ENCODE measurements around the gene CEACAM6.

DNA sequence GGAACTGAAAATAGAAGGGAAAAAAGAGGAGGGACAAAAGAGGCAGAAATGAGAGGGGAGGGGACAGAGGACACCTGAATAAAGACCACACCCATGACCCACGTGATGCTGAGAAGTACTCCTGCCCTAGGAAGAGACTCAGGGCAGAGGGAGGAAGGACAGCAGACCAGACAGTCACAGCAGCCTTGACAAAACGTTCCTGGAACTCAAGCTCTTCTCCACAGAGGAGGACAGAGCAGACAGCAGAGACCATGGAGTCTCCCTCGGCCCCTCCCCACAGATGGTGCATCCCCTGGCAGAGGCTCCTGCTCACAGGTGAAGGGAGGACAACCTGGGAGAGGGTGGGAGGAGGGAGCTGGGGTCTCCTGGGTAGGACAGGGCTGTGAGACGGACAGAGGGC is 46.8 kb upstream of the CEACAM6 start, which contains the start of gene CEACAM5:
- TF ChIP-seq, protein P1, sequence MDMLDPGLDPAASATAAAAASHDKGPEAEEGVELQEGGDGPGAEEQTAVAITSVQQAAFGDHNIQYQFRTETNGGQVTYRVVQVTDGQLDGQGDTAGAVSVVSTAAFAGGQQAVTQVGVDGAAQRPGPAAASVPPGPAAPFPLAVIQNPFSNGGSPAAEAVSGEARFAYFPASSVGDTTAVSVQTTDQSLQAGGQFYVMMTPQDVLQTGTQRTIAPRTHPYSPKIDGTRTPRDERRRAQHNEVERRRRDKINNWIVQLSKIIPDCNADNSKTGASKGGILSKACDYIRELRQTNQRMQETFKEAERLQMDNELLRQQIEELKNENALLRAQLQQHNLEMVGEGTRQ (CRISPR knock-in tag; IDR thresholded peaks at IDR 0.05): no peak
- TF ChIP-seq, protein P2, sequence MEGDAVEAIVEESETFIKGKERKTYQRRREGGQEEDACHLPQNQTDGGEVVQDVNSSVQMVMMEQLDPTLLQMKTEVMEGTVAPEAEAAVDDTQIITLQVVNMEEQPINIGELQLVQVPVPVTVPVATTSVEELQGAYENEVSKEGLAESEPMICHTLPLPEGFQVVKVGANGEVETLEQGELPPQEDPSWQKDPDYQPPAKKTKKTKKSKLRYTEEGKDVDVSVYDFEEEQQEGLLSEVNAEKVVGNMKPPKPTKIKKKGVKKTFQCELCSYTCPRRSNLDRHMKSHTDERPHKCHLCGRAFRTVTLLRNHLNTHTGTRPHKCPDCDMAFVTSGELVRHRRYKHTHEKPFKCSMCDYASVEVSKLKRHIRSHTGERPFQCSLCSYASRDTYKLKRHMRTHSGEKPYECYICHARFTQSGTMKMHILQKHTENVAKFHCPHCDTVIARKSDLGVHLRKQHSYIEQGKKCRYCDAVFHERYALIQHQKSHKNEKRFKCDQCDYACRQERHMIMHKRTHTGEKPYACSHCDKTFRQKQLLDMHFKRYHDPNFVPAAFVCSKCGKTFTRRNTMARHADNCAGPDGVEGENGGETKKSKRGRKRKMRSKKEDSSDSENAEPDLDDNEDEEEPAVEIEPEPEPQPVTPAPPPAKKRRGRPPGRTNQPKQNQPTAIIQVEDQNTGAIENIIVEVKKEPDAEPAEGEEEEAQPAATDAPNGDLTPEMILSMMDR (IDR thresholded peaks at IDR 0.05): no peak
- TF ChIP-seq NFYB (CRISPR knock-in tag; conservative IDR thresholded peaks at IDR 0.05; ENCODE audit: low read depth) (no peak), ESRRA (CRISPR knock-in tag; IDR thresholded peaks at IDR 0.05; ENCODE audit: borderline replicate concordance) (no peak)
